Fibroblast of lung (primary cell): ENCODE results near the gene GMCL1. TPM values are rescaled to one million over a fixed set of nuclear protein-coding genes. Genes with fewer than 3 reads are reported as not detected.
A peak's percentile ranks its signal among the peaks of the same experiment; 100 is the strongest.

ENCODE experiments used
- DNase-seq, 2 donors: peaks; one replicate each; pipeline versions ENCODE4 v3.0.0 to v3.0.0-alpha.2; 2010; ENCODE audit warnings: low read depth in 2 of 2
- H2AFZ ChIP-seq: 2 replicates; pipeline ENCODE4 v1.5.1; 2012; ENCODE audit warnings: low read length, control low read depth, inconsistent platforms
- H3K27ac ChIP-seq: 2 replicates; pipeline ENCODE4 v1.5.1; 2011; ENCODE audit warnings: low read length, control low read depth; ENCODE audit not compliant: insufficient read depth
- H3K27me3 ChIP-seq: 2 replicates; pipeline ENCODE4 v1.5.1; 2011; ENCODE audit warnings: mild to moderate bottlenecking, low read length; ENCODE audit not compliant: control insufficient read depth, insufficient read depth
- H3K36me3 ChIP-seq: 2 replicates; pipeline ENCODE4 v1.5.1; 2011; ENCODE audit warnings: low read length; ENCODE audit not compliant: control insufficient read depth, insufficient read depth
- H3K4me1 ChIP-seq: 2 replicates; pipeline ENCODE4 v1.5.1; 2011; ENCODE audit warnings: low read length; ENCODE audit not compliant: control insufficient read depth, insufficient read depth; ENCODE audit errors: extremely low read depth
- H3K4me2 ChIP-seq: 2 replicates; pipeline ENCODE4 v1.5.1; 2011; ENCODE audit warnings: low read length, control low read depth; ENCODE audit not compliant: insufficient read depth; ENCODE audit errors: extremely low read depth
- H3K4me3 ChIP-seq, 4 experiments: fragments of 200-600 bp in 1 of 4; sonication (generic) in 1 of 4; replicated peaks in 1 of 4; 2 replicates each; pipeline ENCODE4 v1.5.1; 2011 to 2016; ENCODE audit warnings: low read length in 4 of 4, low read depth in 3 of 4, mild to moderate bottlenecking in 3 of 4, control low read depth in 2 of 4, inconsistent platforms in 1 of 4, mixed read lengths in 1 of 4; ENCODE audit not compliant: insufficient read depth in 1 of 4; ENCODE audit errors: control extremely low read depth in 1 of 4
- H3K79me2 ChIP-seq: 2 replicates; pipeline ENCODE4 v1.5.1; 2012; ENCODE audit warnings: mild to moderate bottlenecking, low read length, inconsistent platforms; ENCODE audit not compliant: control insufficient read depth, insufficient read depth
- H3K9ac ChIP-seq: 2 replicates; pipeline ENCODE4 v1.5.1; 2011; ENCODE audit warnings: mild to moderate bottlenecking, low read length, control low read depth; ENCODE audit not compliant: insufficient read depth
- H3K9me3 ChIP-seq: 2 replicates; pipeline ENCODE4 v1.5.1; 2012; ENCODE audit warnings: low read depth, low read length; ENCODE audit not compliant: control insufficient read depth, insufficient read depth
- H4K20me1 ChIP-seq: 2 replicates; pipeline ENCODE4 v1.5.1; 2011; ENCODE audit warnings: low read length; ENCODE audit not compliant: control insufficient read depth, insufficient read depth; ENCODE audit errors: extremely low read depth
- EZH2 ChIP-seq: IDR thresholded peaks from 2 replicates; pipeline ENCODE4 v1.5.1; 2012; ENCODE audit warnings: low read length, control low read depth, mild to moderate bottlenecking; ENCODE audit errors: missing control alignments
- polyA plus RNA-seq, 2 donors: library from polyadenylated mRNA; depleted of rRNA in 1 of 2; stranded (reverse) in 1 of 2; unstranded in 1 of 2; fragments of >200 nt; gene quantifications; 2 replicates each; pipeline ENCODE4 v1.2.1, GENCODE V29; 2011 to 2012; ENCODE audit warnings: missing spikeins in 1 of 2
- total RNA-seq: library from RNA; depleted of rRNA; stranded (reverse); fragments of >200 nt; gene quantifications from 2 replicates; pipeline ENCODE4 v1.2.1, GENCODE V29; 2014
- TF ChIP-seq, protein P1 (sequence below), 2 donors: IDR thresholded peaks in 1 of 2; conservative IDR thresholded peaks in 1 of 2; 1 replicate in 1 of 2; 2 replicates in 1 of 2; pipeline ENCODE4 v1.5.1; 2011 to 2012; ENCODE audit warnings: low read length in 2 of 2, control low read depth in 1 of 2, inconsistent platforms in 1 of 2, low read depth in 1 of 2, mild to moderate bottlenecking in 1 of 2

Gene GMCL1
- total and polyA plus RNA-seq, 2 donors (not counting 1 experiment from before 2014, with no cell fraction given), result 9.1 to 12.4 TPM

DNA sequence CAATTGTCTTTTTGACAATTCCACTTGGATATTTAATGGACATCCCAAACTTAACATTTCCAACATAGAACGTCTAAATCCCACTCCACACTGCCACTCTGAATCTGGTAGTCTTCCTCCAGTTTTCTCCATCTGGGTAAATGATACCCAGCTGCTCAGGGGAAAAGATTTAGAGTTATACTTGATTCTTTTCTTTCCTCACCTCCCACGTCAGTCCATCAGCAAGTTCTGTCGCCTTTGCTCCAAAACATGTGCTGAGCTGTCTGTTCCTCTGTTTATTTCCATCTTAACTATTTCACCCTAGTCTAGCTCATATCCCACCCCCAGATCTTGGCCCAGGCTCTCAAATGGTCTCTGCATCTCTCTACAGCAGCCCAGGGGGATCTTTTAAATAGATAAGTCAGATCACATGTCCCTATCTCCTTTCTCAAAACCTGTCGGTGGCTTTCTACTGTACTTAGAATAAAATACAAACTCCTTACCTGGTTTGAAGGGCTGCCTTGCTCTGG, 43.4 kb upstream of the GMCL1 start:
- H3K4me2 ChIP-seq, result no peak overlapping the region
- no peak overlapping the region for H3K27ac ChIP-seq
- no peaks in the 10 kb centered on the region for H3K79me2 ChIP-seq
- TF ChIP-seq, protein P1, sequence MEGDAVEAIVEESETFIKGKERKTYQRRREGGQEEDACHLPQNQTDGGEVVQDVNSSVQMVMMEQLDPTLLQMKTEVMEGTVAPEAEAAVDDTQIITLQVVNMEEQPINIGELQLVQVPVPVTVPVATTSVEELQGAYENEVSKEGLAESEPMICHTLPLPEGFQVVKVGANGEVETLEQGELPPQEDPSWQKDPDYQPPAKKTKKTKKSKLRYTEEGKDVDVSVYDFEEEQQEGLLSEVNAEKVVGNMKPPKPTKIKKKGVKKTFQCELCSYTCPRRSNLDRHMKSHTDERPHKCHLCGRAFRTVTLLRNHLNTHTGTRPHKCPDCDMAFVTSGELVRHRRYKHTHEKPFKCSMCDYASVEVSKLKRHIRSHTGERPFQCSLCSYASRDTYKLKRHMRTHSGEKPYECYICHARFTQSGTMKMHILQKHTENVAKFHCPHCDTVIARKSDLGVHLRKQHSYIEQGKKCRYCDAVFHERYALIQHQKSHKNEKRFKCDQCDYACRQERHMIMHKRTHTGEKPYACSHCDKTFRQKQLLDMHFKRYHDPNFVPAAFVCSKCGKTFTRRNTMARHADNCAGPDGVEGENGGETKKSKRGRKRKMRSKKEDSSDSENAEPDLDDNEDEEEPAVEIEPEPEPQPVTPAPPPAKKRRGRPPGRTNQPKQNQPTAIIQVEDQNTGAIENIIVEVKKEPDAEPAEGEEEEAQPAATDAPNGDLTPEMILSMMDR (conservative IDR thresholded peaks at IDR 0.05 in 1 of 2, IDR thresholded peaks at IDR 0.05 in 1 of 2; ENCODE audit: low read depth in 1 of 2, low read length in 2 of 2), result no peak
- no peak for TF ChIP-seq EZH2
- H3K4me1 ChIP-seq, result peaks cover 8% of the 10 kb centered on the region
- H3K36me3 ChIP-seq, result no peaks in the 10 kb centered on the region
- H4K20me1 ChIP-seq, result no peaks in the 10 kb centered on the region
- H3K9ac ChIP-seq, result no peak overlapping the region
- no peaks in the 10 kb centered on the region for H3K27me3 ChIP-seq
- H3K9me3 ChIP-seq, result no peaks in the 10 kb centered on the region
- H3K4me3 ChIP-seq, result no peak overlapping the region
- DNase-seq, result no peak
- no peak overlapping the region for H2AFZ ChIP-seq

DNA sequence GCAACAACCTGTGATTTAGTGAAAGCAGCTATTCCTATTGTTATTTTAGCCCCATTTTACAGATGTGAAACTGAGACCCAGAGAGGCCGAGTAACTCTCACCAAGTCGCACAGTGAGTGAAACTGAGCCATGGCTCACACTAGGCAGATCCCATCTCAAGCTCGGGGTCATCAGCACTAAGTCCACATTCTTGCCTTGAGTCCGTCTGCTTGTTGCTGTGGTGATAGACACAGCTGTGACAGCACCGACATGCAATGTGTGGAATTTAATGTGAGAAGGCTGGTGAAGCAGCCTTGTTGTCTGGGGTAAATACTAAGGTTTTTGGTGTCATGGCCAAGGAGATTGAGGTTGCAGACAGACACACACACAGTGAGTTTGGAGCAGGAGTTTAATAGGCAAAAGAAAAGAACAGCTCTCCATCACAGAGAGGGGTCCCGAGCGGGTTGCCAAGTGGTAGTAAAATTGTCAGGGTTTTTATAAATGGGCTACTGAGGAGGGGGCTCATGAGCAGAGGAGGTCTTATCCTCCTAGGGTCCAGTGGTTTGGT, 40.2 kb upstream of the GMCL1 start:
- Histone ChIP-seq H3K27me3 (no peaks in the 10 kb centered on the region), H3K4me3 (no peak overlapping the region), H3K27ac (peak overlapping the region; percentile 75), H3K4me2 (peak overlapping the region; percentile 36), H3K9ac (no peak overlapping the region), H3K36me3 (no peaks in the 10 kb centered on the region), H4K20me1 (no peaks in the 10 kb centered on the region), H3K4me1 (peaks cover 6% of the 10 kb centered on the region), H2AFZ (no peak overlapping the region), H3K79me2 (no peaks in the 10 kb centered on the region), H3K9me3 (no peaks in the 10 kb centered on the region)
- TF ChIP-seq, protein P1 (conservative IDR thresholded peaks at IDR 0.05 in 1 of 2, IDR thresholded peaks at IDR 0.05 in 1 of 2; ENCODE audit: low read depth in 1 of 2, low read length in 2 of 2), result no peak
- TF ChIP-seq EZH2, result no peak
- DNase-seq, result peak; percentile 58 to 98

DNA sequence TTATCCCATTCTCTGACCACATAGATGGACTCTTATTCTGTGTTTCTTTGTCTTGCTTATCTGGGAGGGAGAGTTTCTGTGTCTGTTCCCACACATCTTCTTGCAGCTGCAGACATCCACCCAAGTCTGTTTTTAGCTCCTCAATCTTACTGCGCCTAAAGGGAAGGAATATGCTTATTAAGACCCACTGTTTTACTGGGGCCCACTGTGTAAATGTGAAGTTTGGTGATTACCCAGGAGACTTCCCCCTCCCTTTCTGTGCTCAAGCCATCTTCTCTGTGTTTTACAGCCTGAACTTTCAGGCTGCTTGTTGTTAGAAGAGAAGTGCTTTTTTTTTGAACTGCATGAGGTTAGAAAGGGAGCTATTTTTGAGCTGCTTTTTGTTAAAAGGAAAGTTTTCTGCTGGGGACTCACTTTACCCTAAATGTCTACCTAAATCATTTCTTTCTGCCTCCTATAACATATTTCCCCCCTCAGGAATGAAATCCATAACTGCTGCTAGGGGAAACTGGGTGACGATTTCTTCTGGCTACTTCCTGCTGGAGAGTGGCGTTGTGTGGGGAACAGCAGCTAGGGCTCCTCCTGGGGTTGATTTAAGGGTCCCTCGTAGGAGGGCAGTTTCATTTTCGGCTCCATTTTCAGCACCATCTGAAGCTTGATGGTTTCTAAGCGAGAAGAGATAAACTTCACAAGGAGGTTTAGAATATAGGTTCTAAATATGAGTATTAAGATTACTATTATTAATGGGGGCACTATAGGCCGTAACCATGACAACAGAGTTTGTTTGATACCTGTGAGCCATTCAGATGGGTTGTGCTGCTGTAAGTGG, 39.5 kb upstream of the GMCL1 start:
- Histone ChIP-seq H3K79me2 (no peaks in the 10 kb centered on the region), H3K36me3 (no peaks in the 10 kb centered on the region), H3K9me3 (no peaks in the 10 kb centered on the region), H3K9ac (no peak overlapping the region), H2AFZ (no peak overlapping the region), H3K27ac (peak overlapping the region; percentile 75), H3K27me3 (no peaks in the 10 kb centered on the region), H3K4me2 (peak overlapping the region; percentile 30), H3K4me1 (peaks cover 6% of the 10 kb centered on the region), H3K4me3 (peak overlapping the region in 1 of 4 experiments; percentile 19), H4K20me1 (no peaks in the 10 kb centered on the region)
- peak in 1 of 2 donors; percentile 66 for DNase-seq
- TF ChIP-seq, protein P1 (conservative IDR thresholded peaks at IDR 0.05 in 1 of 2, IDR thresholded peaks at IDR 0.05 in 1 of 2; ENCODE audit: low read depth in 1 of 2, low read length in 2 of 2), result no peak
- TF ChIP-seq EZH2, result no peak
